ENCODE data around the gene PNPLA3.

- TF ChIP-seq EZH2phosphoT487 (IDR thresholded peaks at IDR 0.05; ENCODE audit: low read depth, severe bottlenecking, unreplicated experiment) (no peak), CTCF (IDR thresholded peaks at IDR 0.05; ENCODE audit: poor library complexity) (no peak)
Measured at GRCh38 chr22:43976861-43977795, 53.5 kb downstream of the PNPLA3 start.

All from hepatocyte (in vitro differentiated cells).